HepG2 (cell line): ENCODE results near the gene EXOC3L2. TPM values are rescaled to one million over a fixed set of nuclear protein-coding genes. Genes with fewer than 3 reads are reported as not detected.
A peak's percentile ranks its signal among the peaks of the same experiment; 100 is the strongest.

Experiments used
- ETV6 ChIP-seq: sonication (generic); formaldehyde crosslinking; conservative IDR thresholded peaks from 2 replicates; pipeline ENCODE4 v1.4.0; 2020; ENCODE audit warnings: missing genetic modification reagents
- FOSL2 ChIP-seq: sonication (generic); formaldehyde crosslinking; IDR thresholded peaks from 2 replicates; pipeline ENCODE4 v1.4.0; 2020; ENCODE audit warnings: missing genetic modification reagents
- FOXA1 ChIP-seq, 2 experiments: fragments of 450-650 bp in 1 of 2; sonication (generic) in 1 of 2; formaldehyde crosslinking in 1 of 2; IDR thresholded peaks; 2 replicates each; pipeline versions ENCODE4 v1.4.0 to v1.6.1; 2016 to 2020; ENCODE audit warnings: missing genetic modification reagents in 1 of 2
- KDM3A ChIP-seq: IDR thresholded peaks from 2 replicates; pipeline ENCODE4 v1.6.1; 2018; ENCODE audit warnings: low read depth, missing compliant biosample characterization
- KDM4B ChIP-seq: sonication (generic); formaldehyde crosslinking; IDR thresholded peaks from 2 replicates; pipeline ENCODE4 v1.4.0; 2020; ENCODE audit warnings: missing genetic modification reagents
- KLF13 ChIP-seq: sonication (generic); formaldehyde crosslinking; IDR thresholded peaks from 2 replicates; pipeline ENCODE4 v1.4.0; 2020; ENCODE audit warnings: mild to moderate bottlenecking, missing genetic modification reagents
- MIXL1 ChIP-seq: IDR thresholded peaks from 2 replicates; pipeline ENCODE4 v1.6.1; 2016
- ZNF431 ChIP-seq: sonication (generic); formaldehyde crosslinking; IDR thresholded peaks from 2 replicates; pipeline ENCODE4 v1.9.0; 2022; ENCODE audit warnings: missing genetic modification reagents, low read depth, mild to moderate bottlenecking, borderline replicate concordance
- ZNF577 ChIP-seq: sonication (generic); formaldehyde crosslinking; IDR thresholded peaks from 2 replicates; pipeline ENCODE4 v1.4.0; 2020; ENCODE audit warnings: mild to moderate bottlenecking, low read depth, missing genetic modification reagents, borderline replicate concordance
- polyA plus RNA-seq, 8 experiments: library from polyadenylated mRNA; depleted of rRNA in 3 of 8; stranded (reverse) in 7 of 8; unstranded in 1 of 8; fragments of >200 nt; fragmentation: Illumina TruSeq in 4 of 8; extraction: Trizol in 4 of 8; gene quantifications; 2 replicates each; pipeline versions ENCODE4 v1.2.1 to v1.2.3, GENCODE V29; 2011 to 2016; ENCODE audit warnings: low read depth in 4 of 8, missing spikeins in 1 of 8, mixed read lengths in 1 of 8; ENCODE audit not compliant: insufficient read depth in 1 of 8
- total RNA-seq, 5 experiments: library from RNA; depleted of rRNA; stranded (reverse); fragments of >200 nt; fragmentation: Illumina TruSeq; extraction: Trizol; gene quantifications; 2 replicates each; pipeline ENCODE4 v1.2.3, GENCODE V29; 2016; ENCODE audit warnings: low read depth in 1 of 5
- TF ChIP-seq, protein P1 (sequence below): sonication (generic); formaldehyde crosslinking; conservative IDR thresholded peaks from 2 replicates; pipeline ENCODE4 v1.4.0; 2020; ENCODE audit warnings: missing genetic modification reagents
- TF ChIP-seq, protein P2 (sequence below): IDR thresholded peaks from 2 replicates; pipeline ENCODE4 v1.6.1; 2016
- TF ChIP-seq, protein P3 (sequence below): sonication (generic); formaldehyde crosslinking; IDR thresholded peaks from 2 replicates; pipeline ENCODE4 v1.4.0; 2020; ENCODE audit warnings: missing genetic modification reagents
- TF ChIP-seq, protein P4 (sequence below): sonication (generic); formaldehyde crosslinking; conservative IDR thresholded peaks from 2 replicates; pipeline ENCODE4 v1.4.0; 2020; ENCODE audit warnings: missing genetic modification reagents
- TF ChIP-seq, protein P5 (sequence below): sonication (generic); formaldehyde crosslinking; IDR thresholded peaks from 2 replicates; pipeline ENCODE4 v1.4.0; 2020; ENCODE audit warnings: missing genetic modification reagents
- TF ChIP-seq, protein P6 (sequence below): sonication (generic); formaldehyde crosslinking; IDR thresholded peaks from 2 replicates; pipeline ENCODE4 v1.5.1; 2020; ENCODE audit warnings: mild to moderate bottlenecking, missing genetic modification reagents, moderate library complexity

Gene EXOC3L2
- total and polyA plus RNA-seq, 2 of the 13 experiments (the other 11 are each of a cell fraction or from before 2014, with no cell fraction given): 0.21 TPM; not detected in 1

DNA sequence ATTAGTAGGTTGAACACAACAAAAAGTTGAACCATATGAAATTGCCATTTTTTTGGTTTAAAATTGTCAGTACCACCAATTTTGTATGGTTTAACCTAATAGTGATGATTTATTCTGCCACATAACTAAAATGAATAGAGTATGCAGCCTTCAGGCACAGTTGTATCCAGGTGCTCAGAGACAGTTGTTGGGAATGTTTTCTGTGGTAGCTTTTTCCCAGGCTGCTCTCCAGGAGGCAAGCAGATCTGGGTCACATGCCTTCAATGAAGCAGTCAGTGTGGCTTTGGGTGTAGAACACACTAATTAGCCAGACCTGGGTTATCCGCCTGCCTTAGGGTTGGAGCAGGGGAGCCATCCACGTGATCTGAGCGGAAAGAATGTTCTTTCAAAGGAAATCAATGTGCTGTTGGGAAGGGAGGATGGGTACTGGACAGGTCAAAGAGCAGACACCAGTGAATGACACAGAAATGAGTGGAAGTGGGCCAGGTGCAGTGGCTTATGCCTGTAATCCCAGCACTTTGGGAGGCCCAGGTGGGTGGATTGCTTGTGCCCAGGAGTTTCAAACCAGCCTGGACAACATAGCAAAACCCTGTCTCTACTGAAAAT, 34.5 kb upstream of the EXOC3L2 start (continued):
- TF ChIP-seq, protein P1, sequence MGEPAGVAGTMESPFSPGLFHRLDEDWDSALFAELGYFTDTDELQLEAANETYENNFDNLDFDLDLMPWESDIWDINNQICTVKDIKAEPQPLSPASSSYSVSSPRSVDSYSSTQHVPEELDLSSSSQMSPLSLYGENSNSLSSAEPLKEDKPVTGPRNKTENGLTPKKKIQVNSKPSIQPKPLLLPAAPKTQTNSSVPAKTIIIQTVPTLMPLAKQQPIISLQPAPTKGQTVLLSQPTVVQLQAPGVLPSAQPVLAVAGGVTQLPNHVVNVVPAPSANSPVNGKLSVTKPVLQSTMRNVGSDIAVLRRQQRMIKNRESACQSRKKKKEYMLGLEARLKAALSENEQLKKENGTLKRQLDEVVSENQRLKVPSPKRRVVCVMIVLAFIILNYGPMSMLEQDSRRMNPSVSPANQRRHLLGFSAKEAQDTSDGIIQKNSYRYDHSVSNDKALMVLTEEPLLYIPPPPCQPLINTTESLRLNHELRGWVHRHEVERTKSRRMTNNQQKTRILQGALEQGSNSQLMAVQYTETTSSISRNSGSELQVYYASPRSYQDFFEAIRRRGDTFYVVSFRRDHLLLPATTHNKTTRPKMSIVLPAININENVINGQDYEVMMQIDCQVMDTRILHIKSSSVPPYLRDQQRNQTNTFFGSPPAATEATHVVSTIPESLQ: no peak
- TF ChIP-seq, protein P2, sequence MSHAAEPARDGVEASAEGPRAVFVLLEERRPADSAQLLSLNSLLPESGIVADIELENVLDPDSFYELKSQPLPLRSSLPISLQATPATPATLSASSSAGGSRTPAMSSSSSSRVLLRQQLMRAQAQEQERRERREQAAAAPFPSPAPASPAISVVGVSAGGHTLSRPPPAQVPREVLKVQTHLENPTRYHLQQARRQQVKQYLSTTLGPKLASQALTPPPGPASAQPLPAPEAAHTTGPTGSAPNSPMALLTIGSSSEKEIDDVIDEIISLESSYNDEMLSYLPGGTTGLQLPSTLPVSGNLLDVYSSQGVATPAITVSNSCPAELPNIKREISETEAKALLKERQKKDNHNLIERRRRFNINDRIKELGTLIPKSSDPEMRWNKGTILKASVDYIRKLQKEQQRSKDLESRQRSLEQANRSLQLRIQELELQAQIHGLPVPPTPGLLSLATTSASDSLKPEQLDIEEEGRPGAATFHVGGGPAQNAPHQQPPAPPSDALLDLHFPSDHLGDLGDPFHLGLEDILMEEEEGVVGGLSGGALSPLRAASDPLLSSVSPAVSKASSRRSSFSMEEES (CRISPR knock-in tag): peak; percentile 60; the same call in 1 of the 2 replicates
- TF ChIP-seq, protein P3, sequence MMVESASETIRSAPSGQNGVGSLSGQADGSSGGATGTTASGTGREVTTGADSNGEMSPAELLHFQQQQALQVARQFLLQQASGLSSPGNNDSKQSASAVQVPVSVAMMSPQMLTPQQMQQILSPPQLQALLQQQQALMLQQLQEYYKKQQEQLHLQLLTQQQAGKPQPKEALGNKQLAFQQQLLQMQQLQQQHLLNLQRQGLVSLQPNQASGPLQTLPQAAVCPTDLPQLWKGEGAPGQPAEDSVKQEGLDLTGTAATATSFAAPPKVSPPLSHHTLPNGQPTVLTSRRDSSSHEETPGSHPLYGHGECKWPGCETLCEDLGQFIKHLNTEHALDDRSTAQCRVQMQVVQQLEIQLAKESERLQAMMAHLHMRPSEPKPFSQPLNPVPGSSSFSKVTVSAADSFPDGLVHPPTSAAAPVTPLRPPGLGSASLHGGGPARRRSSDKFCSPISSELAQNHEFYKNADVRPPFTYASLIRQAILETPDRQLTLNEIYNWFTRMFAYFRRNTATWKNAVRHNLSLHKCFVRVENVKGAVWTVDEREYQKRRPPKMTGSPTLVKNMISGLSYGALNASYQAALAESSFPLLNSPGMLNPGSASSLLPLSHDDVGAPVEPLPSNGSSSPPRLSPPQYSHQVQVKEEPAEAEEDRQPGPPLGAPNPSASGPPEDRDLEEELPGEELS: no peak
- TF ChIP-seq KDM4B (CRISPR knock-in tag) (no peak), MIXL1 (CRISPR knock-in tag) (peak; percentile 55; the same call in 1 of the 2 replicates), ETV6 (CRISPR knock-in tag) (no peak), ZNF431 (no peak), KLF13 (CRISPR knock-in tag) (no peak), FOXA1 (IDR thresholded peaks at IDR 0.05) (no peak), FOXA1 (CRISPR knock-in tag; IDR thresholded peaks at IDR 0.05) (no peak), KDM3A (no peak), FOSL2 (CRISPR knock-in tag) (no peak), ZNF577 (CRISPR knock-in tag) (no peak)
- TF ChIP-seq, protein P4, sequence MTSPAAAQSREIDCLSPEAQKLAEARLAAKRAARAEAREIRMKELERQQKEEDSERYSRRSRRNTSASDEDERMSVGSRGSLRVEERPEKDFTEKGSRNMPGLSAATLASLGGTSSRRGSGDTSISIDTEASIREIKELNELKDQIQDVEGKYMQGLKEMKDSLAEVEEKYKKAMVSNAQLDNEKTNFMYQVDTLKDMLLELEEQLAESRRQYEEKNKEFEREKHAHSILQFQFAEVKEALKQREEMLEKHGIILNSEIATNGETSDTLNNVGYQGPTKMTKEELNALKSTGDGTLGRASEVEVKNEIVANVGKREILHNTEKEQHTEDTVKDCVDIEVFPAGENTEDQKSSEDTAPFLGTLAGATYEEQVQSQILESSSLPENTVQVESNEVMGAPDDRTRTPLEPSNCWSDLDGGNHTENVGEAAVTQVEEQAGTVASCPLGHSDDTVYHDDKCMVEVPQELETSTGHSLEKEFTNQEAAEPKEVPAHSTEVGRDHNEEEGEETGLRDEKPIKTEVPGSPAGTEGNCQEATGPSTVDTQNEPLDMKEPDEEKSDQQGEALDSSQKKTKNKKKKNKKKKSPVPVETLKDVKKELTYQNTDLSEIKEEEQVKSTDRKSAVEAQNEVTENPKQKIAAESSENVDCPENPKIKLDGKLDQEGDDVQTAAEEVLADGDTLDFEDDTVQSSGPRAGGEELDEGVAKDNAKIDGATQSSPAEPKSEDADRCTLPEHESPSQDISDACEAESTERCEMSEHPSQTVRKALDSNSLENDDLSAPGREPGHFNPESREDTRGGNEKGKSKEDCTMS (CRISPR knock-in tag): no peak
- TF ChIP-seq, protein P5, sequence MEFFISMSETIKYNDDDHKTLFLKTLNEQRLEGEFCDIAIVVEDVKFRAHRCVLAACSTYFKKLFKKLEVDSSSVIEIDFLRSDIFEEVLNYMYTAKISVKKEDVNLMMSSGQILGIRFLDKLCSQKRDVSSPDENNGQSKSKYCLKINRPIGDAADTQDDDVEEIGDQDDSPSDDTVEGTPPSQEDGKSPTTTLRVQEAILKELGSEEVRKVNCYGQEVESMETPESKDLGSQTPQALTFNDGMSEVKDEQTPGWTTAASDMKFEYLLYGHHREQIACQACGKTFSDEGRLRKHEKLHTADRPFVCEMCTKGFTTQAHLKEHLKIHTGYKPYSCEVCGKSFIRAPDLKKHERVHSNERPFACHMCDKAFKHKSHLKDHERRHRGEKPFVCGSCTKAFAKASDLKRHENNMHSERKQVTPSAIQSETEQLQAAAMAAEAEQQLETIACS (CRISPR knock-in tag): no peak
- TF ChIP-seq, protein P6, sequence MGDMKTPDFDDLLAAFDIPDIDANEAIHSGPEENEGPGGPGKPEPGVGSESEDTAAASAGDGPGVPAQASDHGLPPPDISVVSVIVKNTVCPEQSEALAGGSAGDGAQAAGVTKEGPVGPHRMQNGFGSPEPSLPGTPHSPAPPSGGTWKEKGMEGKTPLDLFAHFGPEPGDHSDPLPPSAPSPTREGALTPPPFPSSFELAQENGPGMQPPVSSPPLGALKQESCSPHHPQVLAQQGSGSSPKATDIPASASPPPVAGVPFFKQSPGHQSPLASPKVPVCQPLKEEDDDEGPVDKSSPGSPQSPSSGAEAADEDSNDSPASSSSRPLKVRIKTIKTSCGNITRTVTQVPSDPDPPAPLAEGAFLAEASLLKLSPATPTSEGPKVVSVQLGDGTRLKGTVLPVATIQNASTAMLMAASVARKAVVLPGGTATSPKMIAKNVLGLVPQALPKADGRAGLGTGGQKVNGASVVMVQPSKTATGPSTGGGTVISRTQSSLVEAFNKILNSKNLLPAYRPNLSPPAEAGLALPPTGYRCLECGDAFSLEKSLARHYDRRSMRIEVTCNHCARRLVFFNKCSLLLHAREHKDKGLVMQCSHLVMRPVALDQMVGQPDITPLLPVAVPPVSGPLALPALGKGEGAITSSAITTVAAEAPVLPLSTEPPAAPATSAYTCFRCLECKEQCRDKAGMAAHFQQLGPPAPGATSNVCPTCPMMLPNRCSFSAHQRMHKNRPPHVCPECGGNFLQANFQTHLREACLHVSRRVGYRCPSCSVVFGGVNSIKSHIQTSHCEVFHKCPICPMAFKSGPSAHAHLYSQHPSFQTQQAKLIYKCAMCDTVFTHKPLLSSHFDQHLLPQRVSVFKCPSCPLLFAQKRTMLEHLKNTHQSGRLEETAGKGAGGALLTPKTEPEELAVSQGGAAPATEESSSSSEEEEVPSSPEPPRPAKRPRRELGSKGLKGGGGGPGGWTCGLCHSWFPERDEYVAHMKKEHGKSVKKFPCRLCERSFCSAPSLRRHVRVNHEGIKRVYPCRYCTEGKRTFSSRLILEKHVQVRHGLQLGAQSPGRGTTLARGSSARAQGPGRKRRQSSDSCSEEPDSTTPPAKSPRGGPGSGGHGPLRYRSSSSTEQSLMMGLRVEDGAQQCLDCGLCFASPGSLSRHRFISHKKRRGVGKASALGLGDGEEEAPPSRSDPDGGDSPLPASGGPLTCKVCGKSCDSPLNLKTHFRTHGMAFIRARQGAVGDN (CRISPR knock-in tag): peak; percentile 45; the same call in 1 of the 2 replicates
